SK-N-SH treated with all-trans-retinoic acid at 6 μM for 48 hours (cell line): Measurements from ENCODE around the gene ARHGEF10L.

Experiments
- ARNTL ChIP-seq: fragments of 450-650 bp; formaldehyde crosslinking; IDR thresholded peaks from 2 replicates; pipeline ENCODE4 v1.5.0; 2020; ENCODE audit warnings: low read depth, mild to moderate bottlenecking, moderate library complexity, borderline replicate concordance
- BACH2 ChIP-seq: fragments of 250-450 bp; sonication (Bioruptor Pico); IDR thresholded peaks from 2 replicates; pipeline ENCODE4 v1.9.0; 2021; ENCODE audit warnings: mild to moderate bottlenecking, borderline replicate concordance
- CREB5 ChIP-seq: fragments of 250-450 bp; sonication (Bioruptor Pico); IDR thresholded peaks from 2 replicates; pipeline ENCODE4 v1.5.1; 2020; ENCODE audit warnings: low read depth, mild to moderate bottlenecking, moderate library complexity
- GLIS3 ChIP-seq: fragments of 250-450 bp; sonication (Bioruptor Pico); IDR thresholded peaks from 2 replicates; pipeline ENCODE4 v1.5.0; 2020; ENCODE audit warnings: mild to moderate bottlenecking, moderate library complexity
- PATZ1 ChIP-seq: fragments of 250-450 bp; sonication (Bioruptor Pico); IDR thresholded peaks from 2 replicates; pipeline ENCODE4 v1.8.0; 2020; ENCODE audit warnings: mild to moderate bottlenecking, moderate library complexity, borderline replicate concordance
- PPARA ChIP-seq: fragments of 250-450 bp; sonication (Bioruptor Pico); IDR thresholded peaks from 2 replicates; pipeline ENCODE4 v1.5.0; 2020; ENCODE audit warnings: mild to moderate bottlenecking, borderline replicate concordance
- RARB ChIP-seq: fragments of 250-450 bp; sonication (Bioruptor Pico); IDR thresholded peaks from 2 replicates; pipeline ENCODE4 v1.8.0; 2021; ENCODE audit warnings: mild to moderate bottlenecking, moderate library complexity
- SNAI2 ChIP-seq: fragments of 250-450 bp; sonication (Bioruptor Pico); IDR thresholded peaks from 2 replicates; pipeline ENCODE4 v1.5.0; 2020; ENCODE audit warnings: mild to moderate bottlenecking, moderate library complexity
- TOX ChIP-seq: fragments of 250-450 bp; sonication (Bioruptor Pico); IDR thresholded peaks from 2 replicates; pipeline ENCODE4 v1.8.0; 2021; ENCODE audit warnings: mild to moderate bottlenecking, moderate library complexity, borderline replicate concordance
- ZFP30 ChIP-seq: fragments of 450-650 bp; formaldehyde crosslinking; IDR thresholded peaks from 2 replicates; pipeline ENCODE4 v1.5.0; 2022; ENCODE audit warnings: mild to moderate bottlenecking, moderate library complexity
- ZNF565 ChIP-seq: fragments of 450-650 bp; formaldehyde crosslinking; conservative IDR thresholded peaks from 2 replicates; pipeline ENCODE4 v1.5.0; 2020; ENCODE audit warnings: low read depth, mild to moderate bottlenecking, moderate library complexity
- ZNF8 ChIP-seq: fragments of 450-650 bp; formaldehyde crosslinking; IDR thresholded peaks from 2 replicates; pipeline ENCODE4 v1.5.0; 2020; ENCODE audit warnings: mild to moderate bottlenecking, moderate library complexity

GRCh38 chr1:17600321-17600720 is 60.8 kb downstream of the ARHGEF10L start:
- TF ChIP-seq ZNF565: no peak
- no peak for TF ChIP-seq ARNTL (CRISPR knock-in tag)
- no peak for TF ChIP-seq TOX (CRISPR knock-in tag)
- no peak for TF ChIP-seq PATZ1
- no peak for TF ChIP-seq ZFP30 (CRISPR knock-in tag)
- no peak for TF ChIP-seq BACH2 (CRISPR knock-in tag)
- TF ChIP-seq CREB5 (CRISPR knock-in tag): no peak
- no peak for TF ChIP-seq RARB (CRISPR knock-in tag)
- no peak for TF ChIP-seq GLIS3 (CRISPR knock-in tag)
- no peak for TF ChIP-seq ZNF8 (CRISPR knock-in tag)
- TF ChIP-seq PPARA: no peak
- TF ChIP-seq SNAI2 (CRISPR knock-in tag): no peak
